GM19467 (cell line): ENCODE results near the gene HIPK2.

Experiments
- ATAC-seq: cut with Tn5 transposase; IDR thresholded peaks from one replicate; pipeline ENCODE4 v1.9.1; 2021; ENCODE audit warnings: mild to moderate bottlenecking, moderate library complexity; ENCODE audit not compliant: unreplicated experiment

Gene HIPK2

GRCh38 chr7:139699640-139700504 is 77.9 kb downstream of the HIPK2 start:
- ATAC-seq: no peak

GRCh38 chr7:139698844-139699243 is 79.0 kb downstream of the HIPK2 start:
- no peak for ATAC-seq

- no peak for ATAC-seq
These were observed 79.5 kb downstream of the HIPK2 start for GRCh38 chr7:139698278-139698677.

- ATAC-seq: no peak
These were observed 80.7 kb downstream of the HIPK2 start for GRCh38 chr7:139697056-139697455.

GRCh38 chr7:139696552-139696951 is 81.2 kb downstream of the HIPK2 start:
- no peak for ATAC-seq

- ATAC-seq: no peak
These were observed 82.2 kb downstream of the HIPK2 start for GRCh38 chr7:139695588-139695987.

GRCh38 chr7:139695051-139695450 is 82.7 kb downstream of the HIPK2 start:
- no peak for ATAC-seq

GRCh38 chr7:139694389-139694676 is 83.5 kb downstream of the HIPK2 start:
- no peak for ATAC-seq

- no peak for ATAC-seq
These were observed 84.0 kb downstream of the HIPK2 start for GRCh38 chr7:139693651-139694388.

- no peak for ATAC-seq
These were observed 85.1 kb downstream of the HIPK2 start for GRCh38 chr7:139692723-139693122.

- no peak for ATAC-seq
These were observed 86.5 kb downstream of the HIPK2 start for GRCh38 chr7:139691253-139691781.

- ATAC-seq: no peak
These were observed 89.7 kb downstream of the HIPK2 start for GRCh38 chr7:139687980-139688632.

GRCh38 chr7:139687211-139687954 is 90.4 kb downstream of the HIPK2 start:
- no peak for ATAC-seq

- ATAC-seq: peak; percentile 49
These were observed 94.5 kb downstream of the HIPK2 start for GRCh38 chr7:139683137-139683921.

- ATAC-seq: no peak
These were observed 95.4 kb downstream of the HIPK2 start for GRCh38 chr7:139682136-139683013.

GRCh38 chr7:139681812-139682135 is 96.0 kb downstream of the HIPK2 start:
- ATAC-seq: no peak

- ATAC-seq: no peak
These were observed 96.4 kb downstream of the HIPK2 start for GRCh38 chr7:139681463-139681755.

GRCh38 chr7:139680676-139681462 is 96.9 kb downstream of the HIPK2 start:
- ATAC-seq: no peak
